GM12801 (cell line): ENCODE results near the gene TCP11L1.

ENCODE experiments used
- TF ChIP-seq, protein P1 (sequence below): IDR thresholded peaks from one replicate; pipeline ENCODE4 v1.5.1; 2011; ENCODE audit warnings: control low read depth; ENCODE audit not compliant: insufficient read length; ENCODE audit errors: extremely low read depth

TCP11L1 gene

DNA sequence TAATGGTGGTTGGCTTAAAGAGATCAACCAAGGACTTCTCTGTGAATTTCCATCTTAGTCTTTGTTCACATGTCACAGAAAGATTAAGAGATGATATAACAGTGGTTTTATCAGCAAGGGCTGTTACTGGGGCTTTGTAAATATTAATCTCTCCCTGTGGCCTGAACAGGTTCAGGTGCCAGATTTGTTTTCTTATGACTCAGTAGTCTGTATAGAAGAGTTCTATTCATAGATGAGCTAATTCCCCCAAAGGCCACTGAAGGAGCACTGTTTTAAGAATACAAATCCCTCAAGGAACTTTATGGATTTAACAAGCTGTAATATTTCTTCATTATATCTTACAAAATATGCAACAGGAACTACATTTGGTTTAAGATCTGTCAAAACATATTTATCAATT lies 50.4 kb downstream of the TCP11L1 start:
- TF ChIP-seq, protein P1, sequence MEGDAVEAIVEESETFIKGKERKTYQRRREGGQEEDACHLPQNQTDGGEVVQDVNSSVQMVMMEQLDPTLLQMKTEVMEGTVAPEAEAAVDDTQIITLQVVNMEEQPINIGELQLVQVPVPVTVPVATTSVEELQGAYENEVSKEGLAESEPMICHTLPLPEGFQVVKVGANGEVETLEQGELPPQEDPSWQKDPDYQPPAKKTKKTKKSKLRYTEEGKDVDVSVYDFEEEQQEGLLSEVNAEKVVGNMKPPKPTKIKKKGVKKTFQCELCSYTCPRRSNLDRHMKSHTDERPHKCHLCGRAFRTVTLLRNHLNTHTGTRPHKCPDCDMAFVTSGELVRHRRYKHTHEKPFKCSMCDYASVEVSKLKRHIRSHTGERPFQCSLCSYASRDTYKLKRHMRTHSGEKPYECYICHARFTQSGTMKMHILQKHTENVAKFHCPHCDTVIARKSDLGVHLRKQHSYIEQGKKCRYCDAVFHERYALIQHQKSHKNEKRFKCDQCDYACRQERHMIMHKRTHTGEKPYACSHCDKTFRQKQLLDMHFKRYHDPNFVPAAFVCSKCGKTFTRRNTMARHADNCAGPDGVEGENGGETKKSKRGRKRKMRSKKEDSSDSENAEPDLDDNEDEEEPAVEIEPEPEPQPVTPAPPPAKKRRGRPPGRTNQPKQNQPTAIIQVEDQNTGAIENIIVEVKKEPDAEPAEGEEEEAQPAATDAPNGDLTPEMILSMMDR, result no peak

- TF ChIP-seq, protein P1, result no peak
These were observed 54.8 kb downstream of the TCP11L1 start for GRCh38 chr11:33094157-33094556.

GRCh38 chr11:33103836-33104235 lies 64.5 kb downstream of the TCP11L1 start:
- TF ChIP-seq, protein P1, result no peak

- TF ChIP-seq, protein P1, result no peak
These were observed 70.0 kb downstream of the TCP11L1 start for GRCh38 chr11:33109294-33109895.

DNA sequence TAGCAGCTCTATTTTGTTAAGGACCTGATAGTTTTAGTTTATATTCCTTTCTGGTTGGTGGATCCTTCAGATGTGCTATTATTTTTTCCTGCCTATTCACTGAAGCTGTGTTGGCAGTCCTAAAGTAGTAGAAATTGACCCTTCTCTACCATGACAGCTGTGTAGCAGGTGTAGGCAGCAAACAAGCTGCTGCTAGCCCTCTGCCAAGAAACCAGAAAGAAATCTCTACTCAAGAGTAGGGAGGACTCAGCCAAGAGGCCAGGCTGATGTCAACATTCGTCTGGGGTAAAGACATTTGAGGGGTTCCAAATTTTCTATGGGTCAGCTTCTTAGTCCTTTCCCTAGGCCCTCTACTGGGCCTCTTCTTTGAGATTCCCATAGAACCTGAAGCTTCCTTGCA lies 70.7 kb downstream of the TCP11L1 start:
- TF ChIP-seq, protein P1, result no peak

DNA sequence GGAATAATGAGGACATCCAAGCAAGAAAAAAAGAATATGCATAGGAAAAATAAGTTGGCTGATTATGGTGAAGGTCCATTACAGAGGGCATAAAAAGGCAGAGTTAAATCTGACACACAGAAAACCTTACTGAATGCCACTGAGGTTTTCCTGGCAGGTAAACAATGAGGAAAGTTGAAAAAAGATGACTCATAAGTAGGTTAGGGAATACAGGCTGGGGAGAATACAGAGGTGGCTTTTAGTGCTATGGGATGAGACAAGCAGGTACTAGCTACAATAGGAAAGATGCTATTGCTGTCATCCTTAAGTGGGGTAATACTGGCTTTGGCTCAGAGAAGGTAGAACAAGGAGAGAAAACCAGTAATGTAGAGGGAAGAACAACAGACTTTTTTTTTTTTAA lies 77.2 kb downstream of the TCP11L1 start:
- TF ChIP-seq, protein P1, result no peak
